SK-N-SH (cell line): ENCODE data around the gene FOXI2. TPM values are rescaled to one million over a fixed set of nuclear protein-coding genes. Genes with fewer than 3 reads are reported as not detected.

Experiments
- polyA plus RNA-seq, 3 experiments: library from polyadenylated mRNA; depleted of rRNA; stranded (reverse); fragments of >200 nt; gene quantifications; 2 replicates each; pipeline ENCODE4 v1.2.3, GENCODE V29; 2012

The FOXI2 gene
- polyA plus RNA-seq, 1 of the 3 experiments (the other 2 are of a cell fraction) = not detected

Other genes starting within 250 kb of the FOXI2 start
- not detected in 2 replicates for gene NPS, start 187.9 kb upstream of the FOXI2 start, polyA plus RNA-seq (2012; rRNA removed)
- 0.08 and 0.25 TPM in 2 replicates for gene CLRN3, start 155.8 kb downstream of the FOXI2 start, polyA plus RNA-seq (2012; rRNA removed)
- 6.2 and 11.8 TPM in 2 replicates for gene PTPRE, start 169.9 kb downstream of the FOXI2 start, polyA plus RNA-seq (2012; rRNA removed)